ENCODE results near the gene CCDC102A. TPM values are rescaled to one million over a fixed set of nuclear protein-coding genes. Genes with fewer than 3 reads are reported as not detected.

Gene CCDC102A
- total and polyA plus RNA-seq, 9 of the 15 experiments (the other 6 are each of a cell fraction or from before 2014, with no cell fraction given): 0.03 to 4.9 (median 1.4) TPM

GRCh38 chr16:57517397-57518367 lies 18.7 kb downstream of the CCDC102A start:
- WGBS (ENCODE audit: insufficient coverage, low coverage, missing lambda C conversion rate): 63% methylated on average over 24 of the region's 31 CpGs

More at GRCh38 chr16:57517397-57518367, 18.7 kb downstream of the CCDC102A start:
- Histone ChIP-seq H4K20me1 (replicated peaks; ENCODE audit: control insufficient read depth, insufficient read depth, low read length) (no peaks in the 10 kb centered on the region), H3K4me3 (no peak overlapping the region), H3K4me1 (replicated peaks in 1 of 2; ENCODE audit: control insufficient read depth in 2 of 2, insufficient read depth in 2 of 2, low read length in 2 of 2) (peaks cover 0 to 16% of the 10 kb centered on the region in 2 experiments; a peak in 2 of 5 replicates), H3K27me3 (ENCODE audit: control insufficient read depth in 2 of 2, insufficient read depth in 2 of 2, low read length in 2 of 2) (no peaks in the 10 kb centered on the region), H3K27ac (ENCODE audit: extremely low read depth, low read depth, low read length) (no peak overlapping the region), H3K9ac (ENCODE audit: insufficient read depth in 1 of 2, low read depth in 2 of 2, low read length in 2 of 2) (no peak overlapping the region), H3K4me2 (ENCODE audit: insufficient read depth, low read length) (no peak overlapping the region), H2AFZ (ENCODE audit: low read depth, low read length) (no peak overlapping the region), H3K9me3 (replicated peaks; ENCODE audit: control insufficient read depth, insufficient read depth, low read depth, low read length) (no peaks in the 10 kb centered on the region), H3K79me2 (ENCODE audit: control insufficient read depth, insufficient read depth, low read length) (no peaks in the 10 kb centered on the region), H3K36me3 (ENCODE audit: control insufficient read depth, insufficient read depth, low read length) (no peaks in the 10 kb centered on the region), H3K9me1 (ENCODE audit: control insufficient read depth, insufficient read depth, low read length) (peaks cover 2% of the 10 kb centered on the region)
- no peak for ATAC-seq
- CTCF ChIA-PET (ENCODE audit: low intra/inter-chr PET ratio): interaction anchor here (0.7 to 3.3 kb wide), 4 partner anchors 15 to 216 kb away, joined by 3 to 44 read pairs (median 16); partner anchors contain the start of gene POLR2C
- no TSS peak for BruUV-seq (replicated peaks)
- intact Hi-C loops (cut with micrococcal nuclease): loop anchor here (10.0 kb wide), 1 partner anchor 433 kb away; no protein-coding TSS in a partner anchor
- in situ Hi-C loops (cut with MboI): loop anchor here (5.0 kb wide), 3 partner anchors 40 to 215 kb away; no protein-coding TSS in a partner anchor
- POLR2A ChIA-PET: interaction anchor here (0.9 to 1.6 kb wide), 6 partner anchors 8 to 53 kb away, joined by 3 to 6 read pairs (median 3); no protein-coding TSS in a partner anchor
- TF ChIP-seq TCFL5 (CRISPR knock-in tag; conservative IDR thresholded peaks at IDR 0.05) (no peak), ZBTB33 (CRISPR knock-in tag; IDR thresholded peaks at IDR 0.05) (peak; percentile 28; the same call in 1 of the 2 replicates)
- DNase-seq (ENCODE audit: extremely low read depth in 1 of 4, low spot score in 3 of 4): no peak
- no peak for FAIRE-seq

All from K562 (cell line).